Neural progenitor cell (in vitro differentiated cells): ENCODE measurements around the gene MEF2B.

Experiments
- CTCF ChIP-seq: fragments of 200-600 bp; sonication (generic); IDR thresholded peaks from 2 replicates; pipeline ENCODE4 v1.5.1; 2017; ENCODE audit warnings: antibody characterized with exemption, mild to moderate bottlenecking
- EZH2 ChIP-seq: fragments of 200-600 bp; sonication (generic); IDR thresholded peaks from 2 replicates; pipeline ENCODE4 v1.6.1; 2017; ENCODE audit warnings: antibody characterized with exemption, mild to moderate bottlenecking, moderate library complexity
- EZH2phosphoT487 ChIP-seq: fragments of 200-600 bp; sonication (generic); IDR thresholded peaks from 2 replicates; pipeline ENCODE4 v1.6.1; 2017; ENCODE audit warnings: antibody characterized with exemption

- TF ChIP-seq CTCF (no peak), EZH2 (no peak), EZH2phosphoT487 (no peak)
Measured at GRCh38 chr19:19215792-19216191, 45.7 kb upstream of the MEF2B start.
